ENCODE data around the gene TFDP2. TPM values are rescaled to one million over a fixed set of nuclear protein-coding genes. Genes with fewer than 3 reads are reported as not detected.

The TFDP2 gene
- total and polyA plus RNA-seq, 10 donors: 4.1 to 40.5 (median 27.9) TPM

DNA sequence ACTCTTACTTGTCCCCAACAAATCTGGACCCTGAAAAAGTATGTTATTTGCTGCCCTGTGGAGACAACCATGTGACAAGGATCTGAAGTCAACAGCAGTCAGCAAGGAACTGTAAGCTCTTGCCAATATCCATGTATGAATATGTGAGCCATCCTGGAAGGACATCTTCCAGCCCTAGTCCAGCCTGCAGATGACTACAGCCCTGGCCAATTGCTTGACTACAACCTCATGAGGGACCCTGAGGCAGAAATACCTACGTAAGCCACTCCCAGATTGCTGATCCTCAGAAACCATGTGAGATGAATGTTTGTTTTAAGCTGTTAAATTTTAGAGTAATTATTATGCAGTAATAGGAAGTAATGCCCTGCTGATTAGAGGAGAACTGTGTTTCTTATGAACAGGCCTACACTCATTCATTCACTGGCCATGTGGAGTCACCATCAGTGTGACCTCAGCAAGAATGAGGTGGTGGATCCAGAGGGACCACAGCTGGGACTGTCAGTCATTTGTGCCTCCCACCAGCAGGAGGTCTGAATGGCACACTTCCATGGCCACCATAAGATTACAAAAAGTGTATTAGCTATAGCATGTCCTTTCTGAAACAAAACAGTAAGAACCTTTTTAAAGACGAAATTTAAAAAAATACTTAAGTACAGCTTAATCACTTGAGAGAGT lies 92.6 kb downstream of the TFDP2 start:
- Histone ChIP-seq H3K4me1 (no peaks in the 10 kb centered on the region), H3K27me3 (replicated peaks in 1 of 7) (no peaks in the 10 kb centered on the region), H3K4me3 (no peak overlapping the region), H3K36me3 (peaks cover 0 to 8% (median 0%) of the 10 kb centered on the region in 6 donors), H3K9me3 (peaks cover 0 to 9% (median 0%) of the 10 kb centered on the region in 8 donors), H3K27ac (no peak overlapping the region)
- WGBS, 5 donors: 77 to 96% (median 93%) methylated on average over 2 of the region's 2 CpGs
- no peak for TF ChIP-seq POLR2AphosphoS5 (IDR thresholded peaks at IDR 0.05)
- no peak for DNase-seq
- intact Hi-C loops (cut with DNase I; ENCODE audit: low total_unique reads): no loop called here

DNA sequence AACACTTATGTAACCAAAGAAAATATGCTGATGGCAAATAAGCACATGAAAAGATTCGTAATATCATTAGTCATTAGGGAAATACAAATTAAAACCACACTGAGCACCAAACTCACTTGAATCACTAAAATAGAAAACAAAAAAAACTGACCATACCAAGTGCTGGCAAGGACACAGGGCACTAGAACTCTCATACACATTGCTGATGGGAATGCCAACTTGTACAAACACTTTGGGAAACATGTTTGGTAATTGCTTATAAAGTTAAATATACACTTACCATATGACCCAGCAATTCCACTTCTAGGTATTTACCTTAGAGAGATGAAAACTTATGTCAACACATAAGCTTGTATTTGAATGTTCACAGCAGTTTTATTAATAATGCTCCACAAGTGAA lies 95.5 kb downstream of the TFDP2 start:
- TF ChIP-seq POLR2AphosphoS5 (IDR thresholded peaks at IDR 0.05) (no peak), POLR2A (IDR thresholded peaks at IDR 0.05) (no peak)
- TF ChIP-seq, protein P1, sequence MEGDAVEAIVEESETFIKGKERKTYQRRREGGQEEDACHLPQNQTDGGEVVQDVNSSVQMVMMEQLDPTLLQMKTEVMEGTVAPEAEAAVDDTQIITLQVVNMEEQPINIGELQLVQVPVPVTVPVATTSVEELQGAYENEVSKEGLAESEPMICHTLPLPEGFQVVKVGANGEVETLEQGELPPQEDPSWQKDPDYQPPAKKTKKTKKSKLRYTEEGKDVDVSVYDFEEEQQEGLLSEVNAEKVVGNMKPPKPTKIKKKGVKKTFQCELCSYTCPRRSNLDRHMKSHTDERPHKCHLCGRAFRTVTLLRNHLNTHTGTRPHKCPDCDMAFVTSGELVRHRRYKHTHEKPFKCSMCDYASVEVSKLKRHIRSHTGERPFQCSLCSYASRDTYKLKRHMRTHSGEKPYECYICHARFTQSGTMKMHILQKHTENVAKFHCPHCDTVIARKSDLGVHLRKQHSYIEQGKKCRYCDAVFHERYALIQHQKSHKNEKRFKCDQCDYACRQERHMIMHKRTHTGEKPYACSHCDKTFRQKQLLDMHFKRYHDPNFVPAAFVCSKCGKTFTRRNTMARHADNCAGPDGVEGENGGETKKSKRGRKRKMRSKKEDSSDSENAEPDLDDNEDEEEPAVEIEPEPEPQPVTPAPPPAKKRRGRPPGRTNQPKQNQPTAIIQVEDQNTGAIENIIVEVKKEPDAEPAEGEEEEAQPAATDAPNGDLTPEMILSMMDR (IDR thresholded peaks at IDR 0.05 in 8 of 11, conservative IDR thresholded peaks at IDR 0.05 in 3 of 11): no peak
- intact Hi-C loops (cut with DNase I; ENCODE audit: low total_unique reads): no loop called here
- peaks cover 0 to 13% (median 0%) of the 10 kb centered on the region in 6 donors for H3K36me3 ChIP-seq

DNA sequence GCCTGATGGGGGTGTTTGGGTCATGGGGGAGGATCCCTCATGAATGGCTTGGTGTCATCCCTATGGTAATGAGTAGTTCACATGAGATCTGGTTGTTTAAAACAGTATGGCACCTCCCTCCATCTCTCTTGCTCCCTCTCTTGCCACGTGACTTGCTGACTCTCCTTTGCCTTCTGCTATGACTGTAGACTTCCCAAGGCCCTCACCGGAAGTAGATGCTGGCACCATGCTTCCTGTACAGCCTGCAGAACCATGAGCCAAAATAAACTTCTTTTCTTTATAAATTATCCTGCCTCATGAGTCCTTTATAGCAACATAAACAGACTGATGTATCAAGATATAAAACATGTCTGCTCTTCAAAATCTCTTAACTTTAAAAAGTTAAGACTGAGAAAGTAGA lies 96.1 kb downstream of the TFDP2 start:
- intact Hi-C loops (cut with DNase I; ENCODE audit: low total_unique reads): no loop called here
- Histone ChIP-seq H3K4me1 (no peaks in the 10 kb centered on the region), H3K27me3 (replicated peaks in 1 of 7) (no peaks in the 10 kb centered on the region), H3K36me3 (peaks cover 0 to 13% (median 0%) of the 10 kb centered on the region in 6 donors), H3K27ac (no peak overlapping the region), H3K4me3 (no peak overlapping the region), H3K9me3 (peaks cover 0 to 9% (median 0%) of the 10 kb centered on the region in 8 donors)
- WGBS, 5 donors: 31 to 51% (median 41%) methylated on average over 2 of the region's 2 CpGs
- no peak for TF ChIP-seq POLR2AphosphoS5 (IDR thresholded peaks at IDR 0.05)
- TF ChIP-seq, protein P1 (IDR thresholded peaks at IDR 0.05 in 8 of 11, conservative IDR thresholded peaks at IDR 0.05 in 3 of 11): no peak
- no peak for TF ChIP-seq POLR2A (IDR thresholded peaks at IDR 0.05)
- DNase-seq: no peak

More for the DNA sequence above, 95.5 kb downstream of the TFDP2 start:
- Histone ChIP-seq H3K27me3 (replicated peaks in 1 of 7) (no peaks in the 10 kb centered on the region), H3K27ac (no peak overlapping the region), H3K9me3 (peaks cover 0 to 9% (median 0%) of the 10 kb centered on the region in 8 donors), H3K4me3 (no peak overlapping the region), H3K4me1 (no peaks in the 10 kb centered on the region)
- 82 to 93% (median 91%) methylated on average over 1 of the region's 1 CpG for WGBS, 5 donors
- no peak for DNase-seq

DNA sequence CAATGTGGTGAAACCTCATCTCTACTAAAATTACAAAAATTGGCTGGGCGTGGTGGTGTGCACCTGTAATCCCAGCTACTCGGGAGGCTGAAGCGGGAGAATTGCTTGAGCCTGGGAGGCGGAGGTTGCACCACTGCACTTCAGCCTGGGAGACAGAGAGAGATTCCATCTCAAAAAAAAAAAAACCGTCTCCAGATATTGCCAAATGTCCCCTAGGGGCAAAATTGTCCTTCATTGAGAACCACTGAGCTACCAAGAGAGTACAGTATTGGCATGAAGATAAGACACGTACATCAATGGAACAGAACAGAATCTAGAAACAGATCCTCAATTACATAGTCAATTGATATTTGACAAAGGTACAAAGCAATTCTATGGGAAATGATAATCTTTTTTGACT lies 98.0 kb downstream of the TFDP2 start:
- TF ChIP-seq, protein P1 (IDR thresholded peaks at IDR 0.05 in 8 of 11, conservative IDR thresholded peaks at IDR 0.05 in 3 of 11): no peak
- TF ChIP-seq POLR2AphosphoS5 (IDR thresholded peaks at IDR 0.05) (no peak), POLR2A (IDR thresholded peaks at IDR 0.05) (no peak)
- DNase-seq: no peak
- 90 to 97% (median 95%) methylated on average over 6 of the region's 6 CpGs for WGBS, 5 donors
- intact Hi-C loops (cut with DNase I; ENCODE audit: low total_unique reads): no loop called here
- no peak overlapping the region for H3K4me3 ChIP-seq
- H3K4me1 ChIP-seq: no peaks in the 10 kb centered on the region
- H3K36me3 ChIP-seq: peaks cover 0 to 17% (median 0%) of the 10 kb centered on the region in 6 donors
- peaks cover 0 to 9% (median 0%) of the 10 kb centered on the region in 8 donors for H3K9me3 ChIP-seq
- no peaks in the 10 kb centered on the region for H3K27me3 ChIP-seq (replicated peaks in 1 of 7)
- no peak overlapping the region for H3K27ac ChIP-seq
